ENCODE measurements around the gene ELAPOR2.

- TF ChIP-seq, protein P1, sequence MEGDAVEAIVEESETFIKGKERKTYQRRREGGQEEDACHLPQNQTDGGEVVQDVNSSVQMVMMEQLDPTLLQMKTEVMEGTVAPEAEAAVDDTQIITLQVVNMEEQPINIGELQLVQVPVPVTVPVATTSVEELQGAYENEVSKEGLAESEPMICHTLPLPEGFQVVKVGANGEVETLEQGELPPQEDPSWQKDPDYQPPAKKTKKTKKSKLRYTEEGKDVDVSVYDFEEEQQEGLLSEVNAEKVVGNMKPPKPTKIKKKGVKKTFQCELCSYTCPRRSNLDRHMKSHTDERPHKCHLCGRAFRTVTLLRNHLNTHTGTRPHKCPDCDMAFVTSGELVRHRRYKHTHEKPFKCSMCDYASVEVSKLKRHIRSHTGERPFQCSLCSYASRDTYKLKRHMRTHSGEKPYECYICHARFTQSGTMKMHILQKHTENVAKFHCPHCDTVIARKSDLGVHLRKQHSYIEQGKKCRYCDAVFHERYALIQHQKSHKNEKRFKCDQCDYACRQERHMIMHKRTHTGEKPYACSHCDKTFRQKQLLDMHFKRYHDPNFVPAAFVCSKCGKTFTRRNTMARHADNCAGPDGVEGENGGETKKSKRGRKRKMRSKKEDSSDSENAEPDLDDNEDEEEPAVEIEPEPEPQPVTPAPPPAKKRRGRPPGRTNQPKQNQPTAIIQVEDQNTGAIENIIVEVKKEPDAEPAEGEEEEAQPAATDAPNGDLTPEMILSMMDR (IDR thresholded peaks at IDR 0.05) = no peak
- TF ChIP-seq ZFX (IDR thresholded peaks at IDR 0.05; ENCODE audit: borderline replicate concordance) = no peak
These were observed 42.8 kb downstream of the ELAPOR2 start for GRCh38 chr7:87016606-87017005.

Measured in 22Rv1 (cell line).